Breast epithelium (tissue), 3 donors: ENCODE results near the gene HMHB1.

Experiments
- CTCF ChIP-seq, 3 donors: fragments of 450-650 bp; IDR thresholded peaks; one replicate each; pipeline ENCODE4 v1.5.1; 2016 to 2017; ENCODE audit warnings: antibody characterized with exemption in 3 of 3, mild to moderate bottlenecking in 3 of 3, moderate library complexity in 3 of 3
- POLR2A ChIP-seq: fragments of 450-650 bp; IDR thresholded peaks from one replicate; pipeline ENCODE4 v1.6.1; 2016; ENCODE audit warnings: antibody characterized with exemption, mild to moderate bottlenecking, moderate library complexity

- TF ChIP-seq CTCF (IDR thresholded peaks at IDR 0.05) (no peak), POLR2A (no peak)
Observed at GRCh38 chr5:143771189-143771588, 40.8 kb upstream of the HMHB1 start.
